Measurements from ENCODE around the gene MRPL23.

- TF ChIP-seq EP300 (IDR thresholded peaks at IDR 0.05; ENCODE audit: borderline replicate concordance) (no peak), CEBPB (IDR thresholded peaks at IDR 0.05) (no peak)
Measured at GRCh38 chr11:1953489-1954266, 6.5 kb downstream of the MRPL23 start.

Measured in Ishikawa (cell line).